ENCODE data around the gene CABLES2. TPM values are rescaled to one million over a fixed set of nuclear protein-coding genes. Genes with fewer than 3 reads are reported as not detected.

The CABLES2 gene
- total and polyA plus RNA-seq, 10 of the 15 experiments (the other 5 are each of a cell fraction or from before 2014, with no cell fraction given): 2.2 to 14.9 (median 5.3) TPM

DNA sequence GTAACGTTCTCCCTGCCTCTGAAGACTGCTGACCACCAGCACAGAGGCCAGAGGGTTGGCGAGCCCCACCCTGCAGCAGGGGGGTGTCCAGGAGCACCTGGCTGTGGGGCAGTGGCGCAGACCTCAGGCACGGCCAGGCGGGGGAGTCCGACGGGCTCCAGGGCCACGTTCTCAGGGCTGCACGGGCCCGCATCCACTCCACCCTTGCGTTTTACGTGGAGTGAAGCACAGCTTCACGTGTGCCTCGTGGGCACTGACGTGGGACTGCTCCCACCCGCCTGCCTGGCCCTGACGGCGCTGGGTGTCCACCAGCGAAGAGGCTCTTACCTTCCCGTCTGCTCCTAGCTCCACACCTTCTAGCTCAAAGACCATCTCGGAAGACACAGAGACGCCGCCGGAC is 13.3 kb downstream of the CABLES2 start:
- 93% methylated on average over 24 of the region's 24 CpGs for WGBS (ENCODE audit: insufficient coverage, insufficient replicate concordance, low lambda C conversion rate, missing lambda C conversion rate)
- Histone ChIP-seq H3K4me1 (ENCODE audit: control insufficient read depth, insufficient read depth, low read length) (no peaks in the 10 kb centered on the region; the same call in 1 of the 2 replicates), H3K4me2 (ENCODE audit: control insufficient read depth, insufficient read depth) (no peak overlapping the region), H3K4me3 (no peak overlapping the region), H3K36me3 (ENCODE audit: control insufficient read depth in 2 of 2, insufficient read depth in 2 of 2, low read length in 1 of 2) (peaks cover 7 to 13% of the 10 kb centered on the region in 2 experiments), H3K27ac (ENCODE audit: control insufficient read depth, insufficient read depth) (no peak overlapping the region), H2AFZ (ENCODE audit: control insufficient read depth, low read depth, low read length) (no peak overlapping the region), H3K9ac (ENCODE audit: control insufficient read depth, insufficient read depth, low read length) (no peak overlapping the region), H3K79me2 (ENCODE audit: control insufficient read depth, insufficient read depth, low read length) (peaks cover 7% of the 10 kb centered on the region), H3K27me3 (replicated peaks in 1 of 2; ENCODE audit: control insufficient read depth in 2 of 2, insufficient read depth in 2 of 2, low read length in 1 of 2) (no peaks in the 10 kb centered on the region), H3K9me3 (replicated peaks; ENCODE audit: control insufficient read depth, insufficient read depth, low read length) (no peaks in the 10 kb centered on the region; the same call in 2 of the 3 replicates), H4K20me1 (ENCODE audit: control insufficient read depth, insufficient read depth) (no peaks in the 10 kb centered on the region)
- BruUV-seq (replicated peaks): no TSS peak
- intact Hi-C loops (cut with micrococcal nuclease; ENCODE audit: unreplicated experiment) (no loop called here), in situ Hi-C loops (cut with MboI) (loop anchor here (25.0 kb wide), 1 partner anchor 382 kb away; no protein-coding TSS in a partner anchor)
- DNase-seq (ENCODE audit: low read depth, low spot score) (no peak), FAIRE-seq (no peak), ATAC-seq (no peak)
- RAD21 ChIA-PET (ENCODE audit: unreplicated experiment): no interaction called here
- no peak for TF ChIP-seq DPF2 (IDR thresholded peaks at IDR 0.05)
- no peak for TF ChIP-seq POLR2AphosphoS2 (IDR thresholded peaks at IDR 0.05; ENCODE audit: low read depth, low read length)
- no peak for TF ChIP-seq SIX5 (IDR thresholded peaks at IDR 0.05; ENCODE audit: low read depth, low read length, severe bottlenecking)
- no peak for TF ChIP-seq ZBTB4 (CRISPR knock-in tag; IDR thresholded peaks at IDR 0.05)
- TF ChIP-seq BACH1 (IDR thresholded peaks at IDR 0.05; ENCODE audit: borderline replicate concordance): no peak
- no peak for TF ChIP-seq RBBP5 (conservative IDR thresholded peaks at IDR 0.05)
- no peak for TF ChIP-seq ETV6 (conservative IDR thresholded peaks at IDR 0.05 in 1 of 2, IDR thresholded peaks at IDR 0.05 in 1 of 2; ENCODE audit: borderline replicate concordance in 1 of 2, low read depth in 1 of 2)
- CTCF ChIA-PET: no interaction called here
- SMC1A ChIA-PET (ENCODE audit: uncharacterized antibody, unreplicated experiment): no interaction called here
- POLR2A ChIA-PET: no interaction called here
